Endothelial cell of umbilical vein (primary cell): ENCODE measurements around the gene WDR74. TPM values are rescaled to one million over a fixed set of nuclear protein-coding genes. Genes with fewer than 3 reads are reported as not detected.

ENCODE experiments used
- BruUV-seq: library from RNA; stranded (reverse); fragments of 400-500 nt; replicated peaks from 2 replicates; lab custom pipeline; 2021; lab: Mats Ljungman, UMichigan
- CTCF ChIA-PET: fragments of 300-600, 350-600 bp; sonication (Branson Sonifier 250); formaldehyde crosslinking; loops from one replicate; lab custom pipeline; 2021; ENCODE audit warnings: antibody characterized with exemption, inconsistent platforms; lab: Charles Lee
- POLR2A ChIA-PET: fragments of 300-600, 350-600 bp; sonication (Branson Sonifier 250); formaldehyde crosslinking; loops from one replicate; lab custom pipeline; 2021; ENCODE audit warnings: antibody characterized with exemption, inconsistent platforms; lab: Charles Lee
- DNase-seq: peaks from one replicate; pipeline ENCODE4 v3.0.0-alpha.2; 2011; ENCODE audit warnings: low read depth, low spot score
- FAIRE-seq: peaks from 2 replicates; lab custom pipeline; 2011; peaks lifted over from hg19 to GRCh38; lab: Jason Lieb, UNC
- H2AFZ ChIP-seq: 2 replicates; pipeline ENCODE4 v1.6.0; 2012; ENCODE audit warnings: low read depth, low read length, control low read depth, inconsistent platforms
- H3K27ac ChIP-seq: 2 replicates; pipeline ENCODE4 v1.5.1; 2011; ENCODE audit warnings: low read depth, mild to moderate bottlenecking, control low read depth, low read length, moderate library complexity; ENCODE audit not compliant: insufficient read depth
- H3K27me3 ChIP-seq, 2 experiments: 2 replicates each; pipeline versions ENCODE4 v1.6.0 to v1.6.1; 2011; ENCODE audit warnings: low read length in 2 of 2, mixed read lengths in 1 of 2; ENCODE audit not compliant: control insufficient read depth in 2 of 2, insufficient read depth in 2 of 2
- H3K36me3 ChIP-seq, 2 experiments: 2 replicates in 1 of 2; 3 replicates in 1 of 2; pipeline ENCODE4 v1.5.1; 2011; ENCODE audit warnings: low read length in 2 of 2, mild to moderate bottlenecking in 1 of 2, moderate library complexity in 1 of 2; ENCODE audit not compliant: control insufficient read depth in 2 of 2, insufficient read depth in 2 of 2; ENCODE audit errors: extremely low read depth in 1 of 2
- H3K4me1 ChIP-seq: 3 replicates; pipeline ENCODE4 v1.5.1; 2011; ENCODE audit warnings: mild to moderate bottlenecking, low read length; ENCODE audit not compliant: control insufficient read depth, insufficient read depth; ENCODE audit errors: extremely low read depth
- H3K4me2 ChIP-seq: 2 replicates; pipeline ENCODE4 v1.6.1; 2011; ENCODE audit warnings: low read length, control low read depth, mixed read lengths; ENCODE audit not compliant: insufficient read depth
- H3K4me3 ChIP-seq, 3 experiments: fragments of 200-600 bp in 1 of 3; sonication (generic), shearing (Covaris generic) in 1 of 3; replicated peaks in 1 of 3; 2 replicates each; pipeline ENCODE4 v1.5.1; 2011 to 2016; ENCODE audit warnings: control low read depth in 3 of 3, low read length in 3 of 3, mild to moderate bottlenecking in 2 of 3, inconsistent platforms in 1 of 3, low read depth in 1 of 3, moderate library complexity in 1 of 3; ENCODE audit not compliant: insufficient read depth in 1 of 3
- H3K79me2 ChIP-seq: 2 replicates; pipeline ENCODE4 v1.6.0; 2012; ENCODE audit warnings: low read length, inconsistent platforms; ENCODE audit not compliant: control insufficient read depth, insufficient read depth
- H3K9ac ChIP-seq: replicated peaks from 2 replicates; pipeline ENCODE3; 2011; ENCODE audit warnings: low read length, control low read depth; ENCODE audit not compliant: insufficient read depth; ENCODE audit errors: extremely low read depth
- H3K9me1 ChIP-seq: replicated peaks from 3 replicates; pipeline ENCODE4 v1.6.0; 2011; ENCODE audit warnings: mild to moderate bottlenecking, low read length; ENCODE audit not compliant: control insufficient read depth, insufficient read depth; ENCODE audit errors: extremely low read depth
- H3K9me3 ChIP-seq: replicated peaks from 2 replicates; pipeline ENCODE4 v1.5.1; 2012; ENCODE audit warnings: low read length, inconsistent platforms; ENCODE audit not compliant: control insufficient read depth, insufficient read depth
- H4K20me1 ChIP-seq: replicated peaks from 2 replicates; pipeline ENCODE3; 2011; ENCODE audit warnings: mild to moderate bottlenecking, low read length; ENCODE audit not compliant: control insufficient read depth, insufficient read depth; ENCODE audit errors: extremely low read depth
- CTCF ChIP-seq, 2 donors: IDR thresholded peaks; 1 replicate in 1 of 2; 2 replicates in 1 of 2; pipeline ENCODE4 v1.5.1; 2011; ENCODE audit warnings: low read length in 2 of 2, mild to moderate bottlenecking in 2 of 2, moderate library complexity in 2 of 2, control low read depth in 1 of 2, inconsistent platforms in 1 of 2, low read depth in 1 of 2; ENCODE audit not compliant: insufficient read depth in 1 of 2; ENCODE audit errors: extremely low read depth in 1 of 2
- EZH2 ChIP-seq: IDR thresholded peaks from 2 replicates; pipeline ENCODE4 v1.6.1; 2012; ENCODE audit warnings: borderline replicate concordance, low read depth, mild to moderate bottlenecking, moderate library complexity, low read length, inconsistent platforms; ENCODE audit not compliant: severe bottlenecking
- FOS ChIP-seq: IDR thresholded peaks from 2 replicates; pipeline ENCODE4 v1.6.1; 2011; ENCODE audit warnings: mild to moderate bottlenecking, low read length, moderate library complexity, borderline replicate concordance; ENCODE audit not compliant: insufficient read depth
- JUN ChIP-seq: IDR thresholded peaks from 2 replicates; pipeline ENCODE4 v1.6.1; 2011; ENCODE audit warnings: borderline replicate concordance, low read depth; ENCODE audit not compliant: insufficient read length, insufficient read depth
- POLR2A ChIP-seq: IDR thresholded peaks from 2 replicates; pipeline ENCODE4 v1.6.1; 2012; ENCODE audit warnings: low read depth, mild to moderate bottlenecking, control low read depth, low read length
- POLR2AphosphoS5 ChIP-seq: IDR thresholded peaks from 2 replicates; pipeline ENCODE4 v1.6.1; 2012; ENCODE audit warnings: low read depth, mild to moderate bottlenecking, control low read depth, low read length, moderate library complexity; ENCODE audit not compliant: insufficient read depth
- dilution Hi-C: fragments of 300-500 bp; cut with MboI; formaldehyde crosslinking; loops from one replicate; pipeline ENCODE4 v1.15.0; 2019; ENCODE audit warnings: low sequenced_read_pairs; ENCODE audit not compliant: extremely low pct_ligation_motif_present
- intact Hi-C: fragments of 100-400 bp; cut with micrococcal nuclease; formaldehyde crosslinking; loops from one replicate; pipeline ENCODE4 v1.10.0; 2022
- polyA plus RNA-seq, 4 experiments: library from polyadenylated mRNA; depleted of rRNA in 3 of 4; stranded (reverse) in 3 of 4; unstranded in 1 of 4; fragments of >200 nt; gene quantifications; 2 replicates each; pipeline versions ENCODE4 v1.2.1 to v1.2.3, GENCODE V29; 2011 to 2012; ENCODE audit warnings: missing spikeins in 1 of 4
- total RNA-seq: library from RNA; stranded (reverse); gene quantifications from 2 replicates; pipeline ENCODE4 v1.2.3, GENCODE V29; 2021
- TF ChIP-seq, protein P1 (sequence below): IDR thresholded peaks from 2 replicates; pipeline ENCODE4 v1.6.1; 2011; ENCODE audit not compliant: insufficient read depth, insufficient read length

WDR74 gene
- total and polyA plus RNA-seq, 2 donors (not counting 3 experiments of a cell fraction or from before 2014, with no cell fraction given) = 44.7 to 51.7 TPM

- DNase-seq (peak; percentile 76), FAIRE-seq (peak; percentile 74)
- Histone ChIP-seq H3K4me1 (peaks cover 22% of the 10 kb centered on the region), H3K9me1 (no peaks in the 10 kb centered on the region), H4K20me1 (no peaks in the 10 kb centered on the region), H3K4me2 (peak overlapping the region; percentile 73), H2AFZ (peak overlapping the region; percentile 3), H3K36me3 (peaks cover 17 to 25% of the 10 kb centered on the region in 2 experiments), H3K79me2 (peaks cover 22% of the 10 kb centered on the region), H3K27ac (peak overlapping the region; percentile 57), H3K4me3 (peak overlapping the region; percentile 70 to 93 (median 80)), H3K27me3 (no peaks in the 10 kb centered on the region), H3K9ac (peak overlapping the region; percentile 89), H3K9me3 (no peaks in the 10 kb centered on the region)
- TSS peak; percentile 45 for BruUV-seq
- intact Hi-C loops (loop anchor here (1.0 kb wide), 5 partner anchors 13 to 58 kb away; partner anchors contain the start of genes TMEM179B and WDR74), dilution Hi-C loops (no loop called here)
- CTCF ChIA-PET = interaction anchor here (1.0 to 2.1 kb wide), 3 partner anchors 9 to 18 kb away, joined by 3 to 7 read pairs (median 4); partner anchors contain the start of gene TMEM179B
- POLR2A ChIA-PET = interaction anchor here (0.8 to 1.3 kb wide), 3 partner anchors 17 to 77 kb away, joined by 3 to 6 read pairs (median 6); partner anchors contain the start of gene SLC3A2
- TF ChIP-seq, protein P1, sequence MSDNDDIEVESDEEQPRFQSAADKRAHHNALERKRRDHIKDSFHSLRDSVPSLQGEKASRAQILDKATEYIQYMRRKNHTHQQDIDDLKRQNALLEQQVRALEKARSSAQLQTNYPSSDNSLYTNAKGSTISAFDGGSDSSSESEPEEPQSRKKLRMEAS = no peak
- no peak for TF ChIP-seq POLR2A
- no peak for TF ChIP-seq EZH2
- TF ChIP-seq JUN = peak; percentile 20
- no peak for TF ChIP-seq FOS
- TF ChIP-seq POLR2AphosphoS5 = no peak
- TF ChIP-seq CTCF (IDR thresholded peaks at IDR 0.05; ENCODE audit: extremely low read depth in 1 of 2, insufficient read depth in 1 of 2, low read depth in 1 of 2, low read length in 2 of 2) = no peak
These were observed 34.9 kb downstream of the WDR74 start for GRCh38 chr11:62804310-62805075.
